HEK293T (cell line): Measurements from ENCODE around the gene CD300LD.
"Not testable (repeated sequence)": the region's sequence is repeated elsewhere in the genome, so short reads cannot be mapped to it uniquely, and the experiment has no call there.

Experiments used
- CTCF ChIA-PET: fragments of 350-600 bp; formaldehyde crosslinking; extraction: SDS; loops from one replicate; lab custom pipeline; 2021; ENCODE audit warnings: antibody characterized with exemption, inconsistent platforms; lab: Yijun Ruan, JAX
- POLR2A ChIA-PET: fragments of 350-600 bp; formaldehyde crosslinking; extraction: SDS; loops from one replicate; lab custom pipeline; 2020; ENCODE audit warnings: antibody characterized with exemption, inconsistent platforms; lab: Yijun Ruan, JAX
- DNase-seq: peaks from one replicate; pipeline ENCODE4 v3.0.0; 2012; ENCODE audit warnings: mixed read lengths; ENCODE audit errors: extremely low spot score
- ARNT ChIP-seq: fragments of 450-650 bp; IDR thresholded peaks from 2 replicates; pipeline ENCODE4 v1.6.1; 2017; ENCODE audit warnings: mild to moderate bottlenecking
- BHLHE40 ChIP-seq: fragments of 450-650 bp; IDR thresholded peaks from 2 replicates; pipeline ENCODE4 v1.6.1; 2016; ENCODE audit warnings: mild to moderate bottlenecking, moderate library complexity, borderline replicate concordance
- CTBP1 ChIP-seq: fragments of 450-650 bp; IDR thresholded peaks from 2 replicates; pipeline ENCODE4 v1.6.1; 2016; ENCODE audit warnings: borderline replicate concordance
- ELF4 ChIP-seq: fragments of 450-650 bp; IDR thresholded peaks from 2 replicates; pipeline ENCODE4 v1.6.1; 2017; ENCODE audit warnings: antibody characterized with exemption
- FOXA1 ChIP-seq: fragments of 450-650 bp; IDR thresholded peaks from 2 replicates; pipeline ENCODE4 v1.6.1; 2016; ENCODE audit warnings: mild to moderate bottlenecking
- FOXK2 ChIP-seq: fragments of 450-650 bp; IDR thresholded peaks from 2 replicates; pipeline ENCODE4 v1.6.1; 2016; ENCODE audit warnings: mild to moderate bottlenecking
- FOXM1 ChIP-seq: fragments of 450-650 bp; IDR thresholded peaks from 2 replicates; pipeline ENCODE4 v1.6.1; 2017; ENCODE audit warnings: mild to moderate bottlenecking, borderline replicate concordance
- HDGF ChIP-seq: fragments of 450-650 bp; IDR thresholded peaks from 2 replicates; pipeline ENCODE4 v1.6.1; 2017; ENCODE audit warnings: antibody characterized with exemption, borderline replicate concordance
- L3MBTL2 ChIP-seq: fragments of 450-650 bp; conservative IDR thresholded peaks from 2 replicates; pipeline ENCODE4 v1.6.1; 2016; ENCODE audit warnings: mild to moderate bottlenecking
- LEF1 ChIP-seq: fragments of 450-650 bp; IDR thresholded peaks from 2 replicates; pipeline ENCODE4 v1.6.1; 2017; ENCODE audit warnings: mild to moderate bottlenecking, borderline replicate concordance
- NFRKB ChIP-seq: fragments of 450-650 bp; IDR thresholded peaks from 2 replicates; pipeline ENCODE4 v1.6.1; 2016; ENCODE audit warnings: mild to moderate bottlenecking, moderate library complexity
- PKNOX1 ChIP-seq: fragments of 450-650 bp; IDR thresholded peaks from 2 replicates; pipeline ENCODE4 v1.6.1; 2016
- SP1 ChIP-seq: fragments of 450-650 bp; IDR thresholded peaks from 2 replicates; pipeline ENCODE4 v1.6.1; 2017
- SUZ12 ChIP-seq: fragments of 450-650 bp; IDR thresholded peaks from 2 replicates; pipeline ENCODE4 v1.6.1; 2016; ENCODE audit warnings: mild to moderate bottlenecking
- TARDBP ChIP-seq: fragments of 450-650 bp; IDR thresholded peaks from 2 replicates; pipeline ENCODE4 v1.6.1; 2016
- ZNF384 ChIP-seq: fragments of 450-650 bp; IDR thresholded peaks from 2 replicates; pipeline ENCODE4 v1.6.1; 2016

The CD300LD gene

GRCh38 chr17:74635418-74635817, 43.3 kb upstream of the CD300LD start:
- ChIA-PET POLR2A (no interaction called here), CTCF (interaction anchor here (0.9 kb wide), 1 partner anchor 12 kb away, joined by 3 read pairs; no protein-coding TSS in a partner anchor)
- TF ChIP-seq ZNF384: no peak
- no peak for TF ChIP-seq NFRKB
- no peak for DNase-seq

GRCh38 chr17:74633326-74633725, 41.2 kb upstream of the CD300LD start:
- TF ChIP-seq HDGF (no peak), FOXM1 (no peak), SUZ12 (no peak), PKNOX1 (no peak), FOXK2 (no peak), CTBP1 (no peak)
- ChIA-PET POLR2A (no interaction called here), CTCF (interaction anchor here (0.6 to 0.7 kb wide), 4 partner anchors 724 to 1912 kb away, joined by 3 to 4 read pairs (median 3); no protein-coding TSS in a partner anchor)
- no peak for DNase-seq

GRCh38 chr17:74632617-74633016, 40.5 kb upstream of the CD300LD start:
- TF ChIP-seq ARNT: no peak
- no peak for TF ChIP-seq BHLHE40
- no peak for TF ChIP-seq ZNF384
- no peak for TF ChIP-seq L3MBTL2
- no peak for TF ChIP-seq CTBP1
- TF ChIP-seq LEF1: no peak
- POLR2A ChIA-PET: no interaction called here
- CTCF ChIA-PET: interaction anchor here (0.6 to 1.0 kb wide), 4 partner anchors 30 to 1911 kb away, joined by 3 read pairs; partner anchors contain the start of gene CD300H

GRCh38 chr17:74631468-74632450, 39.7 kb upstream of the CD300LD start:
- ChIA-PET CTCF (interaction anchor here (0.7 to 1.0 kb wide), 2 partner anchors 29 to 64 kb away, joined by 3 read pairs; partner anchors contain the start of gene CD300H), POLR2A (no interaction called here)
- no peak for DNase-seq
- no peak for TF ChIP-seq SP1
- no peak for TF ChIP-seq SUZ12
- no peak for TF ChIP-seq L3MBTL2
- TF ChIP-seq ARNT: no peak
- no peak for TF ChIP-seq ELF4
- no peak for TF ChIP-seq CTBP1

More at GRCh38 chr17:74632617-74633016, 40.5 kb upstream of the CD300LD start:
- DNase-seq: no peak

GRCh38 chr17:74630251-74630650, 38.2 kb upstream of the CD300LD start:
- DNase-seq, POLR2A ChIA-PET, CTCF ChIA-PET: not testable (repeated sequence)

- no peak for TF ChIP-seq SUZ12
- no peak for TF ChIP-seq SP1
- TF ChIP-seq TARDBP: no peak
- TF ChIP-seq CTBP1: no peak
- no peak for TF ChIP-seq PKNOX1
- no peak for TF ChIP-seq NFRKB
- no peak for TF ChIP-seq ELF4
- no peak for TF ChIP-seq ARNT
- no peak for TF ChIP-seq FOXA1
- no peak for TF ChIP-seq HDGF
- TF ChIP-seq LEF1: no peak
- no peak for TF ChIP-seq FOXK2
- TF ChIP-seq L3MBTL2: no peak
- no peak for TF ChIP-seq FOXM1
- TF ChIP-seq BHLHE40: no peak
- no peak for TF ChIP-seq ZNF384
- CTCF ChIA-PET: interaction anchor here (0.6 kb wide), 1 partner anchor 11 kb away, joined by 3 read pairs; no protein-coding TSS in a partner anchor
- DNase-seq: no peak
- POLR2A ChIA-PET: no interaction called here
Measured at GRCh38 chr17:74625661-74626060, 33.6 kb upstream of the CD300LD start.

- ChIA-PET POLR2A (no interaction called here), CTCF (interaction anchor here (0.9 kb wide), 1 partner anchor 21 kb away, joined by 4 read pairs; no protein-coding TSS in a partner anchor)
- TF ChIP-seq TARDBP (no peak), FOXM1 (no peak), SUZ12 (no peak), NFRKB (no peak), PKNOX1 (no peak), HDGF (no peak), SP1 (no peak), L3MBTL2 (no peak), FOXK2 (no peak), FOXA1 (no peak), LEF1 (no peak), CTBP1 (no peak), ZNF384 (no peak)
- DNase-seq: no peak
Measured at GRCh38 chr17:74624131-74624530, 32.0 kb upstream of the CD300LD start.
